Gastrocnemius medialis (tissue), 4 donors: ENCODE measurements around the gene RPUSD3. TPM values are rescaled to one million over a fixed set of nuclear protein-coding genes. Genes with fewer than 3 reads are reported as not detected.
A peak's percentile ranks its signal among the peaks of the same experiment; 100 is the strongest.

Source experiments
- ATAC-seq, 2 donors: fragments of 150-250 bp; one replicate each; pipeline ENCODE4 v1.9.1; 2016
- DNase-seq, 2 donors: peaks; one replicate each; pipeline ENCODE4 v3.0.0-alpha.2; 2019
- H3K27ac ChIP-seq, 4 donors: fragments of 200-600 bp; sonication (generic); 1 replicate in 1 of 4; 2 replicates in 3 of 4; pipeline ENCODE4 v1.5.1; 2016 to 2018; ENCODE audit warnings: mild to moderate bottlenecking in 2 of 4, moderate library complexity in 1 of 4
- H3K27me3 ChIP-seq, 3 donors: fragments of 200-600 bp; sonication (generic) in 2 of 3; 1 replicate in 1 of 3; 2 replicates in 2 of 3; pipeline versions ENCODE4 v1.5.1 to v1.6.0; 2016 to 2019; ENCODE audit warnings: mild to moderate bottlenecking in 1 of 3, moderate library complexity in 1 of 3
- H3K36me3 ChIP-seq, 2 donors: fragments of 200-600 bp; sonication (generic) in 1 of 2; one replicate each; pipeline ENCODE4 v1.5.1; 2017 to 2018
- H3K4me1 ChIP-seq, 2 donors: fragments of 200-600 bp; sonication (generic) in 1 of 2; one replicate each; pipeline ENCODE4 v1.5.1; 2016 to 2017; ENCODE audit warnings: mild to moderate bottlenecking in 2 of 2
- H3K4me3 ChIP-seq, 4 donors: fragments of 200-600 bp; sonication (generic) in 3 of 4; 1 replicate in 1 of 4; 2 replicates in 3 of 4; pipeline ENCODE4 v1.5.1; 2016 to 2019; ENCODE audit warnings: mild to moderate bottlenecking in 2 of 4
- H3K9me3 ChIP-seq, 3 donors: fragments of 200-600 bp; sonication (generic) in 2 of 3; 1 replicate in 1 of 3; 2 replicates in 2 of 3; pipeline ENCODE4 v1.5.1; 2016 to 2019
- CTCF ChIP-seq, 5 experiments: fragments of 450-650 bp in 3 of 5; fragments of 200-600 bp in 2 of 5; sonication (generic) in 2 of 5; IDR thresholded peaks in 4 of 5; conservative IDR thresholded peaks in 1 of 5; 1 replicate in 4 of 5; 2 replicates in 1 of 5; pipeline ENCODE4 v1.5.1; 2016 to 2019; ENCODE audit warnings: antibody characterized with exemption in 5 of 5, mild to moderate bottlenecking in 3 of 5, moderate library complexity in 3 of 5
- POLR2A ChIP-seq, 2 donors: fragments of 450-650 bp; IDR thresholded peaks; one replicate each; pipeline ENCODE4 v1.6.1; 2017; ENCODE audit warnings: antibody characterized with exemption in 2 of 2, mild to moderate bottlenecking in 2 of 2, moderate library complexity in 2 of 2
- in situ Hi-C, 4 donors: fragments of 200-750 bp; cut with MboI; loops; one replicate each; pipeline versions ENCODE4 v1.15.0 to v1.8.0; 2017; ENCODE audit warnings: low sequenced_read_pairs in 4 of 4
- intact Hi-C: fragments of 100-400 bp; cut with DNase I; formaldehyde crosslinking; loops from one replicate; pipeline ENCODE4 v1.15.1; 2023; ENCODE audit warnings: low total_unique reads
- total RNA-seq, 4 donors: library from RNA; depleted of rRNA; stranded (reverse); fragments of >200 nt; gene quantifications; one replicate each; pipeline versions ENCODE4 v1.1.0 to v1.2.3, GENCODE V29; 2016

The RPUSD3 gene
- total RNA-seq, result 10 to 100 TPM; 72.7 to 96.7 (median 75.5) TPM

GRCh38 chr3:9843715-9844438, at the start of gene RPUSD3:
Gene RPUSD3, minus strand, starts transcription at chr3:9844008. Its CDS starts 18 bp downstream, at chr3:9843990.
- Histone ChIP-seq H3K27me3 (no peaks in the 10 kb centered on the region), H3K36me3 (peaks cover 0 to 24% of the 10 kb centered on the region in 2 donors), H3K4me1 (peaks cover 7 to 12% of the 10 kb centered on the region in 2 donors), H3K4me3 (peak within 1 kb of the TSS; percentile 66 to 96 (median 80)), H3K27ac (peak within 1 kb of the TSS; percentile 78 to 90 (median 85)), H3K9me3 (no peaks in the 10 kb centered on the region)
- DNase-seq (peak; percentile 97), ATAC-seq (peak; percentile 98 to 99)
- no peak for TF ChIP-seq CTCF (IDR thresholded peaks at IDR 0.05 in 4 of 5, conservative IDR thresholded peaks at IDR 0.05 in 1 of 5)
- peak; percentile 42 to 63 for TF ChIP-seq POLR2A (IDR thresholded peaks at IDR 0.05)
- intact Hi-C loops, result loop anchor here (1.0 to 2.0 kb wide), 5 partner anchors 33 to 94 kb away; partner anchors contain the start of genes JAGN1, TADA3 and TTLL3
- in situ Hi-C loops, result loop anchor here in 1 of 4 donors (10.0 kb wide), 1 partner anchor 91 kb away; the partner anchor contains the start of gene CRELD1

GRCh38 chr3:9891072-9891622, 47.3 kb upstream of the RPUSD3 start:
- H3K27ac ChIP-seq, result peak overlapping the region; percentile 93 to 100 (median 96)
- H3K9me3 ChIP-seq, result no peaks in the 10 kb centered on the region
- H3K4me1 ChIP-seq, result peaks cover 7 to 11% of the 10 kb centered on the region in 2 donors
- no peak for DNase-seq
- H3K4me3 ChIP-seq, result peak overlapping the region; percentile 65 to 100 (median 88)
- TF ChIP-seq POLR2A (IDR thresholded peaks at IDR 0.05) (no peak), CTCF (IDR thresholded peaks at IDR 0.05 in 4 of 5, conservative IDR thresholded peaks at IDR 0.05 in 1 of 5) (no peak)
- in situ Hi-C loops (no loop called here), intact Hi-C loops (loop anchor here (1.0 to 2.0 kb wide), 3 partner anchors 24 to 430 kb away; partner anchors contain the start of genes RPUSD3 and SEC13)
- H3K36me3 ChIP-seq, result peaks cover 0 to 20% of the 10 kb centered on the region in 2 donors
- H3K27me3 ChIP-seq, result no peaks in the 10 kb centered on the region
- no peak for ATAC-seq

- peaks cover 7 to 11% of the 10 kb centered on the region in 2 donors for H3K4me1 ChIP-seq
- intact Hi-C loops, result loop anchor here (1.0 to 2.0 kb wide), 4 partner anchors 24 to 431 kb away; partner anchors contain the start of genes CRELD1, RPUSD3 and SEC13
- DNase-seq (peak; percentile 83 to 86), ATAC-seq (peak; percentile 97 to 98)
- H3K9me3 ChIP-seq, result no peaks in the 10 kb centered on the region
- in situ Hi-C loops, result no loop called here
- no peaks in the 10 kb centered on the region for H3K27me3 ChIP-seq
- peak within 1 kb of the TSS; percentile 65 to 100 (median 88) for H3K4me3 ChIP-seq
- peaks cover 0 to 20% of the 10 kb centered on the region in 2 donors for H3K36me3 ChIP-seq
- TF ChIP-seq CTCF (IDR thresholded peaks at IDR 0.05 in 4 of 5, conservative IDR thresholded peaks at IDR 0.05 in 1 of 5), result no peak
- TF ChIP-seq POLR2A (IDR thresholded peaks at IDR 0.05), result peak; percentile 91 to 93
- peak within 1 kb of the TSS; percentile 93 to 100 (median 96) for H3K27ac ChIP-seq
Observed at GRCh38 chr3:9890249-9891071, 46.7 kb upstream of the RPUSD3 start, which contains the start of gene JAGN1. Gene JAGN1, plus strand, starts transcription at chr3:9890610. Its CDS starts 113 bp downstream, at chr3:9890723.

- Histone ChIP-seq H3K4me3 (no peak overlapping the region), H3K36me3 (peaks cover 0 to 16% of the 10 kb centered on the region in 2 donors), H3K9me3 (no peaks in the 10 kb centered on the region), H3K27me3 (no peaks in the 10 kb centered on the region), H3K27ac (peak overlapping the region in 1 of 4 donors; percentile 96), H3K4me1 (peaks cover 7 to 11% of the 10 kb centered on the region in 2 donors)
- no peak for ATAC-seq
- TF ChIP-seq POLR2A (IDR thresholded peaks at IDR 0.05) (no peak), CTCF (IDR thresholded peaks at IDR 0.05 in 4 of 5, conservative IDR thresholded peaks at IDR 0.05 in 1 of 5) (no peak)
- intact Hi-C loops, result no loop called here
- in situ Hi-C loops, result no loop called here
- DNase-seq, result no peak
Observed at GRCh38 chr3:9889405-9889804, 45.6 kb upstream of the RPUSD3 start.
